Measurements from ENCODE around the gene CALD1.

The CALD1 gene

GRCh38 chr7:134892963-134893362, 113.5 kb downstream of the CALD1 start:
- no peak for DNase-seq
- H3K4me3 ChIP-seq (ENCODE audit: low read depth, low read length): peak overlapping the region; percentile 88
- H3K27me3 ChIP-seq: no peaks in the 10 kb centered on the region
- no peaks in the 10 kb centered on the region; the same call in 1 of the 2 replicates for H3K36me3 ChIP-seq
- H3K9me3 ChIP-seq: 0 out of 2 replicates have a peak, but pooled peaks cover 3% of the 10 kb centered on the region
- H3K4me1 ChIP-seq: peaks cover 10% of the 10 kb centered on the region
- no peak for TF ChIP-seq CTCF (IDR thresholded peaks at IDR 0.05; ENCODE audit: low read depth, low read length)

GRCh38 chr7:134893920-134894319, 114.5 kb downstream of the CALD1 start:
- no peaks in the 10 kb centered on the region; the same call in none of the 2 replicates for H3K36me3 ChIP-seq
- H3K9me3 ChIP-seq: 0 out of 2 replicates have a peak, but pooled peaks cover 3% of the 10 kb centered on the region
- peaks cover 10% of the 10 kb centered on the region for H3K4me1 ChIP-seq
- H3K4me3 ChIP-seq (ENCODE audit: low read depth, low read length): no peak overlapping the region; the same call in 1 of the 2 replicates
- no peaks in the 10 kb centered on the region for H3K27me3 ChIP-seq
- TF ChIP-seq CTCF (IDR thresholded peaks at IDR 0.05; ENCODE audit: low read depth, low read length): no peak
- no peak for DNase-seq

GRCh38 chr7:134894928-134895327, 115.5 kb downstream of the CALD1 start:
- Histone ChIP-seq H3K4me3 (ENCODE audit: low read depth, low read length) (no peak overlapping the region), H3K27me3 (no peaks in the 10 kb centered on the region), H3K4me1 (peaks cover 10% of the 10 kb centered on the region), H3K36me3 (no peaks in the 10 kb centered on the region; the same call in none of the 2 replicates), H3K9me3 (0 out of 2 replicates have a peak, but pooled peaks cover 3% of the 10 kb centered on the region)
- TF ChIP-seq CTCF (IDR thresholded peaks at IDR 0.05; ENCODE audit: low read depth, low read length): no peak
- DNase-seq: no peak

- 0 out of 2 replicates have a peak, but pooled peaks cover 3% of the 10 kb centered on the region for H3K9me3 ChIP-seq
- H3K4me1 ChIP-seq: no peaks in the 10 kb centered on the region; the same call in 1 of the 2 replicates
- TF ChIP-seq CTCF (IDR thresholded peaks at IDR 0.05; ENCODE audit: low read depth, low read length): no peak
- no peaks in the 10 kb centered on the region; the same call in none of the 2 replicates for H3K36me3 ChIP-seq
- H3K4me3 ChIP-seq (ENCODE audit: low read depth, low read length): no peak overlapping the region
- no peaks in the 10 kb centered on the region for H3K27me3 ChIP-seq
- no peak for DNase-seq
Measured at GRCh38 chr7:134896073-134896472, 116.6 kb downstream of the CALD1 start.

GRCh38 chr7:134897936-134898335, 118.5 kb downstream of the CALD1 start:
- DNase-seq: no peak
- no peak overlapping the region for H3K4me3 ChIP-seq (ENCODE audit: low read depth, low read length)
- H3K9me3 ChIP-seq: 0 out of 2 replicates have a peak, but pooled peaks cover 3% of the 10 kb centered on the region
- H3K4me1 ChIP-seq: no peaks in the 10 kb centered on the region; the same call in 1 of the 2 replicates
- TF ChIP-seq CTCF (IDR thresholded peaks at IDR 0.05; ENCODE audit: low read depth, low read length): no peak
- H3K27me3 ChIP-seq: no peaks in the 10 kb centered on the region
- H3K36me3 ChIP-seq: no peaks in the 10 kb centered on the region; the same call in none of the 2 replicates

- no peak for DNase-seq
- H3K4me3 ChIP-seq (ENCODE audit: low read depth, low read length): no peak overlapping the region
- no peaks in the 10 kb centered on the region; the same call in 1 of the 2 replicates for H3K4me1 ChIP-seq
- 0 out of 2 replicates have a peak, but pooled peaks cover 3% of the 10 kb centered on the region for H3K9me3 ChIP-seq
- TF ChIP-seq CTCF (IDR thresholded peaks at IDR 0.05; ENCODE audit: low read depth, low read length): no peak
- peaks cover 2% of the 10 kb centered on the region for H3K36me3 ChIP-seq
- H3K27me3 ChIP-seq: no peaks in the 10 kb centered on the region
Measured at GRCh38 chr7:134899729-134900128, 120.3 kb downstream of the CALD1 start.

Data from BE2C (cell line).